GM18861 (cell line): ENCODE results near the gene PHF20.
"Not testable (repeated sequence)": the region's sequence is repeated elsewhere in the genome, so short reads cannot be mapped to it uniquely, and the experiment has no call there.

Experiments used
- ATAC-seq: cut with Tn5 transposase; IDR thresholded peaks from one replicate; pipeline ENCODE4 v1.9.1; 2021; ENCODE audit not compliant: unreplicated experiment

The PHF20 gene

GRCh38 chr20:35833241-35833640, 61.4 kb downstream of the PHF20 start:
- no peak for ATAC-seq

- no peak for ATAC-seq
Observed at GRCh38 chr20:35837577-35838195, 65.9 kb downstream of the PHF20 start.

GRCh38 chr20:35838205-35838604, 66.4 kb downstream of the PHF20 start:
- no peak for ATAC-seq

- ATAC-seq, result no peak
Observed at GRCh38 chr20:35839904-35840303, 68.1 kb downstream of the PHF20 start.

- no peak for ATAC-seq
Observed at GRCh38 chr20:35840421-35840820, 68.6 kb downstream of the PHF20 start.

GRCh38 chr20:35842361-35842760, 70.5 kb downstream of the PHF20 start:
- no peak for ATAC-seq

GRCh38 chr20:35843894-35844293, 72.1 kb downstream of the PHF20 start:
- not testable (repeated sequence) for ATAC-seq

GRCh38 chr20:35845561-35845960, 73.7 kb downstream of the PHF20 start:
- no peak for ATAC-seq

GRCh38 chr20:35849706-35850105, 77.9 kb downstream of the PHF20 start:
- no peak for ATAC-seq

- ATAC-seq, result not testable (repeated sequence)
Observed at GRCh38 chr20:35851659-35852058, 79.8 kb downstream of the PHF20 start.

GRCh38 chr20:35854713-35855348, 83.0 kb downstream of the PHF20 start:
- no peak for ATAC-seq

- not testable (repeated sequence) for ATAC-seq
Observed at GRCh38 chr20:35855641-35856040, 83.8 kb downstream of the PHF20 start.

- ATAC-seq, result no peak
Observed at GRCh38 chr20:35856866-35857265, 85.1 kb downstream of the PHF20 start.

GRCh38 chr20:35866418-35867202, 94.8 kb downstream of the PHF20 start:
- ATAC-seq, result no peak

- no peak for ATAC-seq
Observed at GRCh38 chr20:35870541-35871258, 98.9 kb downstream of the PHF20 start.

- no peak for ATAC-seq
Observed at GRCh38 chr20:35871259-35871771, 99.5 kb downstream of the PHF20 start.

GRCh38 chr20:35876033-35876320, 104.2 kb downstream of the PHF20 start:
- no peak for ATAC-seq

GRCh38 chr20:35877611-35878010, 105.8 kb downstream of the PHF20 start:
- ATAC-seq, result no peak

GRCh38 chr20:35878113-35878625, 106.4 kb downstream of the PHF20 start:
- ATAC-seq, result no peak

- ATAC-seq, result no peak
Observed at GRCh38 chr20:35881676-35882075, 109.9 kb downstream of the PHF20 start.
